Small intestine (tissue), 7 donors: ENCODE results near the gene PPP2R2D. TPM values are rescaled to one million over a fixed set of nuclear protein-coding genes. Genes with fewer than 3 reads are reported as not detected.

Experiments
- DNase-seq, 2 donors: peaks; one replicate each; pipeline versions ENCODE4 v3.0.0 to v3.0.0-alpha.2; 2013
- FAIRE-seq: peaks from 2 replicates; lab custom pipeline; 2012; peaks lifted over from hg19 to GRCh38; lab: Jason Lieb, UNC
- H3K27ac ChIP-seq, 3 donors: one replicate each; pipeline ENCODE4 v1.5.1; 2013; ENCODE audit warnings: low read length in 2 of 3, mild to moderate bottlenecking in 2 of 3, control low read depth in 1 of 3, inconsistent platforms in 1 of 3, low read depth in 1 of 3, moderate library complexity in 1 of 3
- H3K27me3 ChIP-seq, 3 donors: one replicate each; pipeline ENCODE4 v1.6.1; 2013; ENCODE audit warnings: low read length in 3 of 3, inconsistent platforms in 1 of 3; ENCODE audit not compliant: control insufficient read depth in 3 of 3, insufficient read depth in 3 of 3
- H3K36me3 ChIP-seq, 3 donors: one replicate each; pipeline ENCODE4 v1.6.1; 2013; ENCODE audit warnings: low read length in 3 of 3, inconsistent platforms in 1 of 3, low read depth in 1 of 3, mild to moderate bottlenecking in 1 of 3, moderate library complexity in 1 of 3; ENCODE audit not compliant: control insufficient read depth in 3 of 3, insufficient read depth in 2 of 3
- H3K4me1 ChIP-seq, 3 donors: one replicate each; pipeline ENCODE4 v1.6.1; 2013; ENCODE audit warnings: low read length in 2 of 3, inconsistent platforms in 1 of 3, low read depth in 1 of 3, mild to moderate bottlenecking in 1 of 3, moderate library complexity in 1 of 3; ENCODE audit not compliant: control insufficient read depth in 3 of 3, insufficient read depth in 2 of 3
- H3K4me3 ChIP-seq, 3 donors: one replicate each; pipeline ENCODE4 v1.5.1; 2013; ENCODE audit warnings: low read length in 3 of 3, control low read depth in 1 of 3, inconsistent platforms in 1 of 3, low read depth in 1 of 3, mild to moderate bottlenecking in 1 of 3, moderate library complexity in 1 of 3
- H3K9me3 ChIP-seq, 2 donors: one replicate each; pipeline ENCODE4 v1.6.1; 2013; ENCODE audit warnings: low read depth in 1 of 2, low read length in 1 of 2; ENCODE audit not compliant: control insufficient read depth in 2 of 2, insufficient read depth in 1 of 2
- WGBS, 3 donors: extraction: QIAGEN DNeasy Blood & Tissue Kit; methylation state at CpG; one replicate each; pipeline ENCODE4 v1.1.7; 2013; 5-methylcytosine and 5-hydroxymethylcytosine counted together
- polyA plus RNA-seq, 4 donors: library from polyadenylated mRNA; stranded (reverse) in 3 of 4; unstranded in 1 of 4; fragments of 200-250 nt in 3 of 4; fragments of 120-200 nt in 1 of 4; gene quantifications; one replicate each; pipeline versions ENCODE4 v1.2.1 to v1.2.3, GENCODE V29; 2013
- donor health status: healthy with polysubstance abuse.
- donor health status: control.
- donor health status: control.
- donor health status: Bipolar disorder and iron deficiency.
- donor health status: healthy.

Gene PPP2R2D
- polyA plus RNA-seq, 4 donors: 15.5 to 35.3 (median 23.2) TPM

DNA sequence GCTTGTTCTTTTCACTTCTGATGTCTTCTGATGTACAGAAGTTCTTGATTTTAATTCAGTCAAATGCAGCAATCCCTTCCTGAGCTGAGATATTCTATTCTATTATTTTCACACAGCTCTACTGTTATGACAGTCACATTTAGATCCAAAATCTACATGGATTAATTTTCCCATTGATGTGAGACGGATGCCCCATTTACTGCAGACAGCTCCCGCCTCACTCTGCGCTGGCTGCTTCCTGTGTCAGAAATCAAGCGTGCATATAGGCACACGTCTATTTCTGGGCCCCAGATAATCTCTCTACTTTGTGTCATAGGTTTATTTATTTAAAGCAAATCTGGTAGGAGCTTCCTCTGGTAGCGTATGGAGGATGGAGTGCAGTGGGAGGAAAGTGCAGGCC, 74.2 kb downstream of the PPP2R2D start:
- no peak for FAIRE-seq
- no peak for DNase-seq
- no peak overlapping the region for H3K27ac ChIP-seq
- H3K36me3 ChIP-seq: peaks cover 0 to 30% (median 2%) of the 10 kb centered on the region in 3 donors
- H3K4me3 ChIP-seq: no peak overlapping the region
- 82 to 86% (median 84%) methylated on average over 6 of the region's 6 CpGs for WGBS, 3 donors
- peaks cover 0 to 9% (median 2%) of the 10 kb centered on the region in 3 donors for H3K27me3 ChIP-seq
- peaks cover 0 to 5% (median 0%) of the 10 kb centered on the region in 3 donors for H3K4me1 ChIP-seq
- peaks cover 0 to 7% of the 10 kb centered on the region in 2 donors for H3K9me3 ChIP-seq

GRCh38 chr10:131975796-131976195, 75.0 kb downstream of the PPP2R2D start:
- no peak for DNase-seq
- Histone ChIP-seq H3K9me3 (peaks cover 0 to 7% of the 10 kb centered on the region in 2 donors), H3K4me1 (peaks cover 0 to 6% (median 0%) of the 10 kb centered on the region in 3 donors), H3K27ac (no peak overlapping the region), H3K36me3 (peaks cover 0 to 22% (median 0%) of the 10 kb centered on the region in 3 donors), H3K27me3 (peaks cover 0 to 14% (median 2%) of the 10 kb centered on the region in 3 donors), H3K4me3 (no peak overlapping the region)
- 92 to 95% (median 94%) methylated on average over 10 of the region's 10 CpGs for WGBS, 3 donors
- FAIRE-seq: no peak

DNA sequence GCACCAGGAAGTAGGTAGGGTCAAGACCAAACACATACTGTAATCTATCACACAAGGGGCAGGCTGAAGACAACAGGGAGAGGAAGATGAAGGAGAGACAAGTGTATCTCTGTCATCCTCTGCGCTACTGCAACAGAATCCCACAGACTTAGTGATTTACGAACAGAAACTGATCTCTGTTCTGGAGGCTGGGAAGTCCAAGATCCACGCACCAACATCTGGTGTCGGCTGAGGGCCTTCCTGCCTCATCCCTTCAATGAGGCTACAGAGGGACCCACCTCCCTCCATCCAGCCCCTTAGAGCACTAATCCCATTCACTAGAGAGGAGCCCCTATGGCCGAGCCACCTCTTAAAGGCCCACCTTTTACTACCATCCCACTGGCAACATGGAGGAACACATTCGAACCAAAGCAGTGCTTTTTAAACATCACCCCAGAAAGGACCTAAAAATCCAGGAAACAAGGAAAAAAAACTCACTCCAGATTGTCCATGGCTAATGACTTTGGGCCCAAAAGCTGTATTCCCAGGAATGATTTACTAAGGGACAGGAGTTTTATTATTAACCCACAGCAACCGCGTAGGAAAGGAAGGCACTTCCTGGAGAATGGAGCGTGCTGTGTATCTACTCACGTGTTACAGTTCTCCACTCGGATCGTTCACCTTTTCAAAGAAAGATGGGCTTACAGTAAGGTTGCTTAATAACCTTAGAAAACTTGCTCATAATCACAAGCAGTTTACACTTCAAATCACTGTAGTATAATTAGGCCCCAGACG, 76.7 kb downstream of the PPP2R2D start:
- peaks cover 0 to 7% of the 10 kb centered on the region in 2 donors for H3K9me3 ChIP-seq
- H3K4me1 ChIP-seq: peaks cover 0 to 6% (median 0%) of the 10 kb centered on the region in 3 donors
- 61 to 81% (median 71%) methylated on average over 13 of the region's 13 CpGs for WGBS, 3 donors
- FAIRE-seq (no peak), DNase-seq (peak in 1 of 2 donors; percentile 62)
- H3K27ac ChIP-seq: no peak overlapping the region
- H3K4me3 ChIP-seq: no peak overlapping the region
- peaks cover 0 to 16% (median 2%) of the 10 kb centered on the region in 3 donors for H3K27me3 ChIP-seq
- H3K36me3 ChIP-seq: peaks cover 0 to 13% (median 0%) of the 10 kb centered on the region in 3 donors

DNA sequence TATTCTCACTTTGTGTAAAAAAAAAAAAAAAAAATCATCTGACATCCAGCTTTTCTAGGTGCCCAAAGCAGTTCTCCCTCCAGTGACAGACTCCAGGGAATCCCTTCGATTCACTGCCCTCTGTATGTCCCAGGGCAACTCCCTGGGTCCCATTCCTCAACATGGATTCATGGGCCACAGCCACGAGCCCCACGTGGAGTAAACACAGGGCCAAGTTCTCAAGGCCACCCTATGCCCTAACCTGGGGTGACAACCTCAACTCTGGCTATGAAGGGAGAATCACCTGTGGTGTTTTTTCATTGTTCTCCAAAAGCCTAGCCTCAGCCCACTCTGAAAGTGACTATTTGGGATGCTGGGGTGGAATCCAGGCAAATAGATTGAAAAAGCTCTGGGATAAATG, 77.6 kb downstream of the PPP2R2D start:
- peaks cover 0 to 16% (median 2%) of the 10 kb centered on the region in 3 donors for H3K27me3 ChIP-seq
- H3K9me3 ChIP-seq: peaks cover 0 to 7% of the 10 kb centered on the region in 2 donors
- FAIRE-seq (no peak), DNase-seq (no peak)
- H3K4me1 ChIP-seq: peaks cover 0 to 6% (median 0%) of the 10 kb centered on the region in 3 donors
- H3K4me3 ChIP-seq: no peak overlapping the region
- no peak overlapping the region for H3K27ac ChIP-seq
- H3K36me3 ChIP-seq: peaks cover 0 to 8% (median 0%) of the 10 kb centered on the region in 3 donors
- WGBS, 3 donors: 38 to 80% (median 46%) methylated on average over 3 of the region's 3 CpGs

- WGBS, 3 donors: 63 to 87% (median 63%) methylated on average over 6 of the region's 6 CpGs
- DNase-seq: no peak
- no peak overlapping the region for H3K4me3 ChIP-seq
Measured at GRCh38 chr10:131978851-131979250, 78.0 kb downstream of the PPP2R2D start.

DNA sequence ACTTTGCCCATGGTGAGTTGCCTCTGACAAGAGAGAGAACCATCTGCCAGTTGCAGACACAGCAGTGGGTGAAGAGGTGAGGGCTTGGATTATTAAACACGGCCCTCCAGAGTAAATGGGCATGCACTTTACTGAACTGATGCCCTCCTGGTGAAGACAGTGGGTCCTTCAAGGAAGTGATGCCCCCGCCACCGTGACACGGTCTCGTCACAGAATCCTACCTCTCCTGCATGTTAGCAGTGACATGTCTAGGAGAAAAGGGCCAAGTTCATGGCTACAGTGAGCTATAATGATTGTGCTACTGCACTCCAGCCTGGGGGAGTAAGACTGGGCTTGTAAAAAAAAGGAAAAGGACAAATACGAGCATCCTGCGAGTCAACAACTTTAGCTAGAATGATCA, 78.5 kb downstream of the PPP2R2D start:
- Histone ChIP-seq H3K36me3 (peaks cover 0 to 5% (median 0%) of the 10 kb centered on the region in 3 donors), H3K9me3 (peaks cover 0 to 7% of the 10 kb centered on the region in 2 donors), H3K4me1 (peaks cover 0 to 6% (median 0%) of the 10 kb centered on the region in 3 donors), H3K27ac (no peak overlapping the region), H3K4me3 (no peak overlapping the region), H3K27me3 (peaks cover 0 to 16% (median 2%) of the 10 kb centered on the region in 3 donors)
- WGBS, 3 donors: 49 to 76% (median 60%) methylated on average over 7 of the region's 7 CpGs
- no peak for DNase-seq
- no peak for FAIRE-seq

More at GRCh38 chr10:131978851-131979250, 78.0 kb downstream of the PPP2R2D start:
- Histone ChIP-seq H3K4me1 (peaks cover 0 to 6% (median 0%) of the 10 kb centered on the region in 3 donors), H3K9me3 (peaks cover 0 to 7% of the 10 kb centered on the region in 2 donors), H3K27ac (no peak overlapping the region), H3K27me3 (peaks cover 0 to 16% (median 2%) of the 10 kb centered on the region in 3 donors), H3K36me3 (peaks cover 0 to 5% (median 0%) of the 10 kb centered on the region in 3 donors)
- no peak for FAIRE-seq

DNA sequence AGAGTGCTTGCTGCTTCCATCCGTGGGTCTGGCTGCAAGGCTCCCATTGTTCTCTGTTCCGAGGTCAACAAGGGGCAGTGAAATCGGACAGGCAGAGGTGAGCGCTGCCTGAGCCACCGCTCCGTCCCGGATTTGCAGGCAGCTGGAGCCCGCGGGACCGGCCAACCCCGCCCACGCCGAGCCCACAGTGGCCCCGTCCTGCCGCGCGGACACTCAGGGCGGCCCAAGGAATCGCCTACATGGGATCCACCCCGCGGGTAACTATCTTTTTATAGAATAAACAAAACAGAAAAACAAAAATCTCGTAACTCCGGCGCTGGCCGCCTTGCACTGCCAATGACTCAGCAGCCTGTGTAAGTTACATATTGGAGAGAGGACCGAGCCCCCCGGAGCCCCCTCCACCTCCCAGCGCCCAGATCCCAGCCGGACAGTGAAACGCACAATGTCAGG, 79.0 kb downstream of the PPP2R2D start:
- WGBS, 3 donors: 25 to 30% (median 26%) methylated on average over 30 of the region's 30 CpGs
- Histone ChIP-seq H3K9me3 (peaks cover 0 to 7% of the 10 kb centered on the region in 2 donors), H3K4me1 (peaks cover 0 to 6% (median 0%) of the 10 kb centered on the region in 3 donors), H3K27ac (no peak overlapping the region), H3K27me3 (peaks cover 0 to 16% (median 2%) of the 10 kb centered on the region in 3 donors), H3K4me3 (peak overlapping the region in 1 of 3 donors; percentile 21), H3K36me3 (peaks cover 0 to 5% (median 0%) of the 10 kb centered on the region in 3 donors)
- DNase-seq (peak in 1 of 2 donors; percentile 27), FAIRE-seq (no peak)

GRCh38 chr10:131980321-131980720, 79.5 kb downstream of the PPP2R2D start:
- Histone ChIP-seq H3K27ac (no peak overlapping the region), H3K4me3 (peak overlapping the region in 1 of 3 donors; percentile 55), H3K9me3 (peaks cover 0 to 7% of the 10 kb centered on the region in 2 donors), H3K27me3 (peaks cover 0 to 16% (median 2%) of the 10 kb centered on the region in 3 donors), H3K36me3 (peaks cover 0 to 5% (median 0%) of the 10 kb centered on the region in 3 donors), H3K4me1 (peaks cover 0 to 6% (median 0%) of the 10 kb centered on the region in 3 donors)
- no peak for FAIRE-seq
- WGBS, 3 donors: 83 to 85% (median 84%) methylated on average over 8 of the region's 8 CpGs
- DNase-seq: no peak
